HG02885 (cell line): Measurements from ENCODE around the gene FUT1.
"Not testable (repeated sequence)": the region's sequence is repeated elsewhere in the genome, so short reads cannot be mapped to it uniquely, and the experiment has no call there.

Experiments used
- ATAC-seq: cut with Tn5 transposase; IDR thresholded peaks from one replicate; pipeline ENCODE4 v1.9.1; 2021; ENCODE audit warnings: mild to moderate bottlenecking; ENCODE audit not compliant: unreplicated experiment, poor library complexity

FUT1 gene

DNA sequence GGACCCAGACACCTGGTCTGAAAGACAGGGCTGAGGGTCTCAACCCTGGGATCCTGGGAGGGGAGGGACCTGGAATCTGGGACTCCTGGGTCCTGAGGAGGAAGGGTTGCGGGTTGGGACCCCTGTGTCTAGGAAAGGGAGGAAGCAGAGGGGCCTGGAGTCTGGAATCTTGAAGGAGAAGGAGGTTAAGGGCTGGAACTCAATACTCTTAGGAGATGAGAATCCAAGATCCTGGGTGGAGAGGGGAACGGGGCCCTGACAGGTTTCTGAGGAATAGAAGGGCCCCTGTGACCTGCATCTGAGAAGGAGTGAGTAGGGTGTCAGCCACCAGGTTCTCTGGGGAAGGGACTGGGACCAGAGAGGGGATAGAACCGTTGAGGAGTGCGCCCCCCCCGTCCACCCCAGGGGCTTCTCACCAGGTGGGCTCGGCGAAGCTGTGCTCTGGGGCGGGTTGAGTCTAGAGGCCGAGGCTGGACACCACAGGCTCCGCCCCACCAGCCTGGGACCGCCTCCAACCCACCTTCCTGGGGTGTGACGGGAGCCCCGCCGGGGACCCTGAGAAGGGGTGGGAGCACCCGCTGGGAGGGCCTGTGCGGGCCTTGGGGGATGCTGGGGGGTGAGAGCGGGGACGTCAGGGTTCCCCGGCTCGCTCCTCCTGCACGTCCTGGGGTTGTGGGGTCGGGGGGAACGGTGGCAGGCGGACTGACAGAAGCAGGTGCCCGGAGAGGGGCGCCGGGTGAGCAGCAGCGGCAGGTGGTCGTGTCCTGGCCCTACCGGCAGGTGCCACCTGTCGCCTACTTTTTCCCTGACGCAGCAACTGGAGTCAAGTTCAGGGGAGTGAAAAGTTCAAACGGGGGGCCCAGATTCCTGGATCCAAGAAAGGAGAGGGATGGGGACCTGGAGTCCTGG lies 32.9 kb downstream of the FUT1 start, which contains the start of gene MAMSTR:
TSS of gene MAMSTR (minus strand) at position 463 of the 909 bp plus-strand sequence. CDS start 694 bp downstream, outside the sequence.
- ATAC-seq = no peak

DNA sequence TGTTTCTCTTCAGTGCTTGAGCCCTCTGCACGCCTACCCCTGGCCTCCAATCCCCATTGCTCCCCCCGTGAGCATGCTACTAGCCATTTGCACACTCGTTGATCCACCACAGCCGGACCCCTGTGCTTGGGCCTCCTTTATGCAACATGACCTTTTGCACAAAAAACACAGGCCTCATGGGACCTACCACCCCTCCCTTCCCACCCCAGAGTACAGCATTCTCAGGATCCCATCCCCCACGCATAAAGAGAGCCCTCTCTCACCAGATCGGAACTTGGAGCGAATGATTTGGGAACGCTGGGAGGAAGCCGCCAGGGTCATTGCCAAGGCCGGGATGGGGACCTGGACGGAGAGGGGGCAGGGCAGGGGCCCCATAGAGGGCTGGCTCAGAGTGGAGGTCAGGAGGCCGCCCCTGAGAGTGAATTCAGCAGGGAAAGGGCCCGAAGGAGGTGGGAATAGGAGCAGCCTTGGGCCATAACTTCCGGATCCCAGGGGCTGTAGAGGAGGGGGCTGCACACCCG lies 33.7 kb downstream of the FUT1 start:
- ATAC-seq = no peak

DNA sequence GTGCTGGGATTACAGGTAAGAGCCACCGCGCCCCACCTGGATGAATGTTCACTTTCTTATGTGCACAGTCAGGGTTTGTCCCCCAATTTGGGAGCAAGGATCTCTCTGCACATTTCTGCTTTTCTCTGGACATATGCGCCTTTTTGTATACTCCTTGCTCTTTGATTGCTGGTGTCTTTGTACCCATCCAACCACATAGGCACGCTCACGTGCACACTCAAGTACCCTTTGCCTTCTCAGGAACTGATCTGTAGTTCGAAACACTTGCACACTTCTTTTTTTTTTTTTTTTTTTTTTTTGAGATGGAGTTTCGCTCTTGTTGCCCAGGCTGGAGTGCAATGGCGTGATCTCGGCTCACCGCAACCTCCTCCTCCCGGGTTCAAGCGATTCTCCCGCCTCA lies 34.3 kb downstream of the FUT1 start:
- not testable (repeated sequence) for ATAC-seq

- ATAC-seq = no peak
Measured at GRCh38 chr19:48716562-48717291, 35.7 kb downstream of the FUT1 start.

DNA sequence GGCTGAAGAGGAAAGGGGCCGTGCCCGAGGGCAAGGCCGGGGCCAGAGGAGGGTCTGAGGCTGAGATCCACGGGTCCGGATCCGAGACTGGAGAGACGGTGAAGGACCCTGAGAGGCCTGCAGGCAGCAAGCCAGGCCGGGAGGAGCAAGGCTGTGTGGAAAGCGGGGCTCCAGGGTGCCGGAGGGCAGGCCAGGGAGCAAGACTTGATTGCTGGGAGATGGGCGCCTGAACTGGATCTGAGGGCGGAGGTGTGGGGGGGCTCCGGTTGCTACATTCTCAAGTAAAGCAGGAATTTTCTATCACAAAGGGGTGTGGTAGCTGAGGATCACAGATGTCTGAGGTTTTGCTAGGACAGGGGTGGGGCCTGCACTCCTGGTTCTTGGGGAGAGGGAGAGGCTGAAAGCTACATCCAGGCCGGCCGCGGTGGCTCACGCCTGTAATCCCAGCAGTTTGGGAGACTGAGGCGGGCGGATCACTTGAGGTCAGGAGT lies 36.7 kb downstream of the FUT1 start:
- no peak for ATAC-seq

DNA sequence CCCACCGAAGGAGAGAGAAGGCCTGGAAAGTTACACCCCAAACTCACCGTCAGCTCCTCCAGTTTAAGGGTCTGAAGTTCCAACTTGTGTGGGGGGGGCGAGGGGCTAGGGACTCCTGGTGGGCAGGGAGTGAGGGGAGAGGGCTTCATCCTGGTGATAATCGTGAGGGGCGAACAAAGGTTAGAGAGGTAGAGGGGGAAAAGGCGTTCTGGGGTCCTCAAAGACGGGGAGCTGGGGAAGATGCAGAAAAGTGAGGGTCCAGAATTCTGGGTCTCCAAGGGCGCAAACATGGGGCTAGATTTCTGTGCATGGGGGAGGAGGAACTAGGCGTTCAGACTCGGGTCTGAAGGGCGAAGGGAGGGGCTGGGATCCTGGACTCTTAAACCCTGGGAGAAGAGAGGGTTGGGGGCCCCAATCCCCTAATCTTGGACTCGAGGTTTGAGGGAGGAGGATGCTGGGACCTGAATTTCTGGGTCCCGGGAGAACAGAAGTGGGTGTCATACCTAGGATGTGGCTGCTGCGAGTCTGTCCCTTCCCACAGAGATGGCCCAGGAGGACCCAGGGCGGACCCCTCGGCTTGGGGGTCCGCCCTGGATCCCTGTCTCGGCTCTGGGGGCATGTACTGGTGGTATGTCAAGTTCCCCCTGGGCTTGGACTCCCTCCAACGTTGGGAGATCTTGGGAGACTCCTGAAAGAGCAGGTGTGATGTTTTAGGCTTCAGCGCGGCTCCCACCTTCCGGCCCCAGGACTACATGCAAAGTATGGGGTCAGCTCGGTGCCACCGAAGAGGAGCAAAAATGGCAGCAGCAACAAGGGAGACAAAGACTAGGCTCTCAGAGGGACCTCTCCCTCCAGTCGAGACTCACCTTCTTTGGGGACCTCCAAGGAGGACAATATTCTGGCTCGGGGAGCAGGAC lies 37.4 kb downstream of the FUT1 start:
- no peak for ATAC-seq

GRCh38 chr19:48713864-48714755 lies 38.3 kb downstream of the FUT1 start:
- peak; percentile 89 for ATAC-seq

- ATAC-seq = no peak
Measured at GRCh38 chr19:48713041-48713863, 39.2 kb downstream of the FUT1 start.

GRCh38 chr19:48711106-48711662 lies 41.3 kb downstream of the FUT1 start:
- no peak for ATAC-seq

DNA sequence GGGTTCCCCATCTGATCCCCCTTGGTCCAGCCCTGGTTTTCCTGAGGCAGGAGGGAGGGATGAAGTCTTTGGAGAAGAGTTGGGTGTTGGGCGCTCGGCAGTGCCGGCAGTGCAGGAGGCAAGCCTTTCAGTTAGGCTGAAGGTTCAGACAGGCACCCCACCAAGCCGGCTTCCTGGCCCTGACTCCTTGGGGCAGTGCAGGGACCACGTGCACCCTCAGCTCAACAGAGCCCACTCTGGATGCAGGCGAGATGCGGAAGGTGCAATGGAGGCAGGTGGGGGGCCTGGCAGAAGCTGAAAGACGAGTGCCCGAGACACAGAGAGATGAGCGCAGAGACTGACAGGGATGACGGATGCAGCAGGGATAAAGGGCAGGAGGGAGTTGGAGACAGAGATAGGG lies 44.0 kb downstream of the FUT1 start:
- no peak for ATAC-seq

- no peak for ATAC-seq
Measured at GRCh38 chr19:48705431-48705830, 47.0 kb downstream of the FUT1 start.

- ATAC-seq = no peak
Measured at GRCh38 chr19:48703316-48703715, 49.1 kb downstream of the FUT1 start.

DNA sequence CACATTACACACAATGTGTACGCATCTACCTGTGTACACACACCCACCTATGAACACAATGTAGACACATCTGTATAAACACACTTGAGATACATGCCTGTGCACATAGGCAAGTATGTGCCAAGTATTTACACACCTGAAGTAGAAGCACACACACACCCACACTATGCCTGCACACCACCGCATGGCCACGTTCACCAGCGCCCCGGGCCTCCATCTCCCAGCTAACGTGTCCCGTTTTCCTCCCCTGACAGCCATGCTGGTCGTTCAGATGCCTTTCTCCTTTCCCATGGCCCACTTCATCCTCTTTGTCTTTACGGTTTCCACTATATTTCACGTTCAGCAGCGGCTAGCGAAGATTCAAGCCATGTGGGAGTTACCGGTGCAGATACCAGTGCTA lies 49.7 kb downstream of the FUT1 start:
- ATAC-seq = no peak

DNA sequence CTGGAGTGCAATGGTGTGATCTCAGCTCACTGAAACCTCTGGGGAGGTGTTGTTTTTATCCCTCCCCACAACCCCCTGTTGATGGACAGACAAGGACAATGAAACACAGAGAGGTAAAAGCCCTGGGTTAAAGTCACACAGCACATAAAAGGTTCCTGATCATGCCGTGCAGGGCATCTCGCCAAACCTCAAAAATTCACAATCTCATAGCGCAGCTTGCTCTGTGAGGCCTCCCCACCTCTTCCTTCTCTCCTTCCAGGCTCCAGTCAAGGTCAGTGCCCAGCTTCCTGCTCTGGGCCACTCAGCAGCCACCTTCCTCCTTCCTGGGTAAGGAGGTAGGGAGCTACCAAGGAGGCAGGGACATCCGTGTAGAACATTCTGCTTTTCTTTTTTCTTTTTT lies 54.4 kb downstream of the FUT1 start:
- no peak for ATAC-seq
